Subcutaneous adipose tissue (tissue), 4 donors: ENCODE results near the gene LHFPL6. TPM values are rescaled to one million over a fixed set of nuclear protein-coding genes. Genes with fewer than 3 reads are reported as not detected.

ENCODE experiments used
- total RNA-seq, 4 donors: library from RNA; depleted of rRNA; stranded (reverse); fragments of >200 nt; gene quantifications; one replicate each; pipeline ENCODE4 v1.1.0, GENCODE V29; 2016
- TF ChIP-seq, protein P1 (sequence below): fragments of 450-650 bp; IDR thresholded peaks from one replicate; pipeline ENCODE4 v1.5.1; 2016; ENCODE audit warnings: low read depth, mild to moderate bottlenecking, control low read depth, antibody characterized with exemption, moderate library complexity

LHFPL6 gene
- total RNA-seq, 4 donors from 2014 or later, result 75.2 to 106 (median 90.4) TPM

DNA sequence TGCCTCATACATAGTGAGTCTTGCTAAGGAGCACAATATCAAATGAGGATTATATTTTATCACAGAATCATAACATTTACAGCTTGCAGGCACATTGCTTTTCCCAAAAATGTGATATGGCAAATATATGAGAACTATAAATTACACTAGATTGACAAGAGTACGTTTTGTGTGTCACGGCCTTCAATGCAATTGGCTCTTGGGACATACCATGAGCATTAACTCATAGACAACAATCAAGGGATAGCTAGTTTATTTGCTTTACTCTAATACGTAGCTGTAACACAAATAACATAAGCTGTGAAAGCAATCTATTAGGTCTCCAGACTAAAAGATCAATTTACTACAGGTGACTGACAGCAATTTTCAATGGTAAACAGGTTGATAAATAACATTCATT is 17.8 kb downstream of the LHFPL6 start:
- TF ChIP-seq, protein P1, sequence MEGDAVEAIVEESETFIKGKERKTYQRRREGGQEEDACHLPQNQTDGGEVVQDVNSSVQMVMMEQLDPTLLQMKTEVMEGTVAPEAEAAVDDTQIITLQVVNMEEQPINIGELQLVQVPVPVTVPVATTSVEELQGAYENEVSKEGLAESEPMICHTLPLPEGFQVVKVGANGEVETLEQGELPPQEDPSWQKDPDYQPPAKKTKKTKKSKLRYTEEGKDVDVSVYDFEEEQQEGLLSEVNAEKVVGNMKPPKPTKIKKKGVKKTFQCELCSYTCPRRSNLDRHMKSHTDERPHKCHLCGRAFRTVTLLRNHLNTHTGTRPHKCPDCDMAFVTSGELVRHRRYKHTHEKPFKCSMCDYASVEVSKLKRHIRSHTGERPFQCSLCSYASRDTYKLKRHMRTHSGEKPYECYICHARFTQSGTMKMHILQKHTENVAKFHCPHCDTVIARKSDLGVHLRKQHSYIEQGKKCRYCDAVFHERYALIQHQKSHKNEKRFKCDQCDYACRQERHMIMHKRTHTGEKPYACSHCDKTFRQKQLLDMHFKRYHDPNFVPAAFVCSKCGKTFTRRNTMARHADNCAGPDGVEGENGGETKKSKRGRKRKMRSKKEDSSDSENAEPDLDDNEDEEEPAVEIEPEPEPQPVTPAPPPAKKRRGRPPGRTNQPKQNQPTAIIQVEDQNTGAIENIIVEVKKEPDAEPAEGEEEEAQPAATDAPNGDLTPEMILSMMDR, result no peak

- TF ChIP-seq, protein P1, result no peak
Observed at GRCh38 chr13:39580881-39581575, 22.0 kb downstream of the LHFPL6 start.

- TF ChIP-seq, protein P1, result no peak
Observed at GRCh38 chr13:39578821-39579291, 24.1 kb downstream of the LHFPL6 start.

DNA sequence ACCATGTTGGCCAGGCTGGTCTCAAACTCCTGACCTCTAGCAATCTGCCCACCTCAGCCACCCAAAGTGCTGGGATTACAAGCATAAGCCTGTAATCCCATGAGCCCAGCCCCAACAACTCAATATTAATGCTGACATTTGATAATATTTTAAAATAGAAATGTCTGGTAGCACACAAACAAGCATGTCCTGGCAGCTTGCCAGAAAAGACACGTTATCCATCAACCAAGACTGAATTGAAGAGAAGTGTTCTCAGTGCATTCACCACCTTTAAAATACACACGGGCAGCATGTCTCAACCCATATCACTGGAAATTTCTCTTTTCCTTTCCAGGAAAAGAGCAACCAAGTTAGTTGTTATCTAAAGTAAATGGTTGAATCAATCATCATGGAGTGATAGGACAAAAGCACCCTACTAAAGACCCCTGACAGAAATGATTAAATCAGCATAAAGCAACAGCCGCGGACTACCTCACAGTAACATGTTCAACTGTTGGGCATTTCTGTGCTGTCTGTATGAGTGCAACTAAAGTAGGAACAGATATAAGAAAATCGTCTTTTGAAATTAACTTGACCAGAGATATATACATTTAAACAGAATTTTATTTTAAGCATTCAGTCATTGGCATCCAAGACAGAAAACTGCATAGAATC is 25.0 kb downstream of the LHFPL6 start:
- TF ChIP-seq, protein P1, result no peak

DNA sequence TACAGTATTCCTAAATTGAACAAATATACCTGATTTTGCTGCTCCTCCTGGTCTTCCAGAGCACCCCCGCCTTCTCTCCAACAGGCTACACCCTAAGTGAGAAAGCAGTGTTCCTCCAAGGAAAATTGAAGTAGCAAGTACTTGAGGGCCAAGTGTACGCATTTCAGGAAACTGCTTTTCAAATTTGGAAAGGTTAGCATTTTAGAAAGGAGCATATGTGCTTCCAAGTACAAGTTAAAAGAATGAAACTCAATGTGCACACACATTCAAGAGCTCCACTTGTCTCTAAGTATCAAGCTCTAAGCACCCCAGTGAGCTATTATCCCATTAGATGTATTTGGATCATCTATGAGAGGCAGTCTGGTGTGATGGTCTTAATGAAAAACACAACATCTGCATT is 25.8 kb downstream of the LHFPL6 start:
- TF ChIP-seq, protein P1, result no peak

GRCh38 chr13:39575641-39576238 is 27.3 kb downstream of the LHFPL6 start:
- TF ChIP-seq, protein P1, result no peak

DNA sequence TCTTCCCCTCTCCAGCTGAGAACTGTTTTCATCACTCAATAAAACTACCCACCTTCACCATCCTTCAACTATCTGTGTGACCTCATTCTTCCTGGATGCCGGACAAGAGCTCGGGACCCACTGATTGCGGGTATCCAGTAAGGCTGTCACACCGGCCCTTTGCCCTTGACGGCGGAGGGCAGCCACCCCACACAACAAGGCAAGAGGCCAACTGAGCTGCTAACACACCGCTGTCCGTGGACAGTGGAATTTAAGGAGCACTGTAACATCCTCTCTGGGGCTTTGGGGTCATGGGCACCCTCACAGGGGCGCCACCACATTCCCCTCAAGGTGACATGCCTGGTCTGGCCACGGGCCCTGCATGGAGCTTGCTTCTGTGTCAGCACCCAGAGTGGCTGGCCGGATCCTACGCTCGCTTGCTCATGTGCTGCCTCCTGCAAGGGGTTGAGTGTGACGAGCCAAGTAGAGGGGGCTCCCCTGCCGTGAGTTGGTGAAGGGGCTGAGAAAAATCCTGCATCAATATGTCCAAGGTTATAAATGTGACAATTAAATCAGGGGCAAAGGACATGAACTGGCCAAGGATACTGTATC is 31.4 kb downstream of the LHFPL6 start:
- TF ChIP-seq, protein P1, result no peak
